ENCODE results near the gene REPS2. TPM values are rescaled to one million over a fixed set of nuclear protein-coding genes. Genes with fewer than 3 reads are reported as not detected.
A peak's percentile ranks its signal among the peaks of the same experiment; 100 is the strongest.

Gene REPS2
- total RNA-seq, 1 experiment from 2014 or later, result 0.15 TPM

DNA sequence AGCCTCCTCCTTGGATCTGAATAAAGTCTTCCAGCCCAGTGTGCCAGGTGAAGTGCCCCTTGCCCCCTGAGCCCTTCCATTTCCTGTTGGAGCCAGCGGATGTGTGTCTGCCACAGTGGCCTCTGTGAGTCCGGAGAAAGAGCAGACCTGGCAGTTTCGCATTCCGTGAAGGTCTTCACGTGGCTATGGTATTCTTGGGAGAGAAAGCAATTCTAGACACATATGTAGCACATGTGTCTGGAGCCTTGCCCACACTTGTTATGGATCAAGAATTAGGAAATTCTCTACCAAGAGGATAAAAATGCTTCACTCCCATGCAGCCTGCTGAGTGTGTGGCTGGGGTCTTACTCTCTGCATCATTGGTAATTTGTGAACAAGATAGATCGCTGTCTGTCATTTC is 130.9 kb downstream of the REPS2 start:
- DNase-seq (ENCODE audit: extremely low read depth, low read depth), result no peak

DNA sequence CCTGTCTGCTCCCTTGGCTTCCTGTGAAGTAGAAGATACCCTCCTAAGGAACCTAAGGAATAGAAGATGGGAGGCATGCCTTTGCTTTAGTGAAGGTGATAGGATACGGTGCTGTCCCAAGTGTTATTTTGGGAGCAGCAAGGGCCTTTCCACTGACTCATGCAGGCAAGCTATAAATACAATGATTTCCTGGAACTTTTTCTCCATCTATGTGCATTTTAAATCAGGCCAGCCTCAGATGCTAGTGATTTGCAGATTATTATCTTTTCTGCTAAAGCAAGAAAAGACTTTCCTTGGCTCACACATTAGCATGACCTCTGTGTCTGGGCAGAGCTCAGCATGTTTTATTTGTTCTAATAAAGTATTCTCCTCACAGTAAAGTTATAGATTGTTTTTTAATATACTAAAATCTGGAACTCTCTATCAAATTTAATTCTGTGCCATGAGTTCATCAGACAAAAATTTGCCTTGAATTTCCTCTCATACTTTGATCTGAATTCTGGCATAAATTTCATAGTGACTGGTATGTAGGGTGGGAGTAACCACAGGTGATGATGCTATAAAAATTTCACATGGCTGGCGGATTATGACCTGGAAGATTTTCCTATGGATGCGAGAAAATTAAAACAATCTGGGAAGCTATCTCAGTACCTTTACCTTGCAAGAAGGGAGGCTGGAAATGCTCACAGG is 131.7 kb downstream of the REPS2 start:
- no peak for DNase-seq (ENCODE audit: extremely low read depth, low read depth)

DNA sequence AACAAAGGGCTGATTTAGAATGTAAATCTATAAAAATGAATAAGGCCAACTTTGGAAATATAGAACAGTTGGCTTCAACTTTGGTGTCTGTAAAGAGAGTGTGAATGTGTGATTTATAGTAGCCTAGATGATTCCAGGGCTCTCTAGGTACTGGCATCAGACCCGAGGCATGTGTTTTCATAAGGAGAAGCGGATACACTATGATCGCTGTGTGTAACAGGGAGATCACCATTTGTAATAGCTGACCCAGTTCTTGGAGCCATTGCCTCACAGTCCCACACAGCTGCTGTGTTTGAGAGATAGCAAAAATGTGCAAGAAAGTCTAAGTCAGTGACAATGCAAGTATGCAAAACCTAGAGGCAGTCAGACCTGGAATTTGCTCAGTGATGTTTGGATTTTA is 135.1 kb downstream of the REPS2 start:
- no peak for DNase-seq (ENCODE audit: extremely low read depth, low read depth)

DNA sequence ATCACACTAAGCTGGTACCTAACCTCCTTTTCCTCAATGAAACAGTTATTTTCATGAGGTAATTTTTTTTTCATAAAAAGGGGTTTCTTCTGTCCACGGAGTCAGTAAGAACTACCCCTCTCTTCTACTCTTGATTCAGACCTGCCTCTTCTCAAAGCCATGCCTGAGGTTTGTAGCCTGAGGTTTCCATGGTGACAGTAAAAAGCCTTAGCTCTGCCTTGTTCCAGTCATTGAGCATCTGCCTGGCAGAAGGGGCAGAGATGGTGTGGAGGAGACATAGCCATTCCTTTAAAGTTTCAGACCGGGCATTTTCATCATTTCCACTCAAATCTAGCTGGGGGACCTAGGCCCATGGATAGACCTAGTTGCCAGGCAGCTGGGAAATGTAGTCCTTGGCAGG is 135.5 kb downstream of the REPS2 start:
- no peak for DNase-seq (ENCODE audit: extremely low read depth, low read depth)

DNA sequence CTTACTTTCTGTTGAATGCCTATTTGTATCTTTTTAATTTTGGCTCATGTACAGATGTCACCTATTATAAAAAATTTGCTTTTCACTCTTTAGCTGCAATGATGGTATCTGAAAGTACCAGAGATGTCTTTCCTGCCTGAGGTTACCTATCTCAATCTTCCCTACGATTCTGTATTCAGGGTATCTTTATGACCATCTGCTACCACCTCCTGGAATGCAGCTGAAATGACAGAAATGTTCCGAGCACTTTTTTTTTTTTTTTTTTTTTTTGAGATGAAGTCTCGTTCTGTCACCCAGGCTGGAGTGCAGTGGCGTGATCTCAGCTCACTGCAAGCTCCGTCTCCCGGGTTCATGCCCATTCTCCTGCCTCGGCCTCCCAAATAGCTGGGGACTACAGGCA is 136.4 kb downstream of the REPS2 start:
- peak; percentile 13 for DNase-seq (ENCODE audit: extremely low read depth, low read depth)

DNA sequence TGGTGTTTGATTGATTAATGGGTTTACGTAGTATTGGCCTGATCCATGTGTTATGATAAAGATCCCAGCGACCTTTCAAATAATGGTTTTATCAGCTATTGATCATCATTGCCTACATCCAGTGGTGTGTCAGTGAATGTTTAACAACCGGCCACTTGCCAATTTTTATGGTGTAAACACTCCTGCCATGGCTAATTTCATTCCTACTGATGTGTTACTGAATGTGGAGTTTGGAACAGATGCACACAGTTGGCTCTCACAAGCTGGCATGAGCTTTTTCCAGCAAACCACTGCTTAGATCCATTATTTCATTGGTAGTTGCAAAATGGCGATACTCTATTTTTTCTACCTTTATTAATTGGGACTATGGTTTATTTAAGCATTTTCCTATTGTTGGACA is 139.9 kb downstream of the REPS2 start:
- no peak for DNase-seq (ENCODE audit: extremely low read depth, low read depth)

DNA sequence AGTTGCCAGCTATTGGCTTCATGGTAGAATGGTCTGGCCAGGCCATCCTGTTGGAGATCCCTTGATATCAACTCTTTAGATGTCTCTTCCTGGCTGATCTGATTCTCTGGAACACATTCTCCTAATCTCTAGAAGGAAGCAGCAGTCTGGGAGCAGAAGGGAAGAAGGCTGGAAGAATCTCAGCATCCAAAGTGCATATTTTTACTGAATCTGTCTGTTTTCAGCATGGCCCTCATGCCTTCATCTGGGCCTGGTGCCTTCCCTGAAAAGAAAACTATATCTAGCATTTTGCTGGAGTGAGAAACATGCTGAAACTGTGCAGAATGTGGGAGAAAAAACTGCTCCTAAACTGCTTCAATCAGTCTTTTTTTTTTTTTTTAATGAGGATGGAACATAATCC is 148.7 kb downstream of the REPS2 start:
- no peak for DNase-seq (ENCODE audit: extremely low read depth, low read depth)

DNA sequence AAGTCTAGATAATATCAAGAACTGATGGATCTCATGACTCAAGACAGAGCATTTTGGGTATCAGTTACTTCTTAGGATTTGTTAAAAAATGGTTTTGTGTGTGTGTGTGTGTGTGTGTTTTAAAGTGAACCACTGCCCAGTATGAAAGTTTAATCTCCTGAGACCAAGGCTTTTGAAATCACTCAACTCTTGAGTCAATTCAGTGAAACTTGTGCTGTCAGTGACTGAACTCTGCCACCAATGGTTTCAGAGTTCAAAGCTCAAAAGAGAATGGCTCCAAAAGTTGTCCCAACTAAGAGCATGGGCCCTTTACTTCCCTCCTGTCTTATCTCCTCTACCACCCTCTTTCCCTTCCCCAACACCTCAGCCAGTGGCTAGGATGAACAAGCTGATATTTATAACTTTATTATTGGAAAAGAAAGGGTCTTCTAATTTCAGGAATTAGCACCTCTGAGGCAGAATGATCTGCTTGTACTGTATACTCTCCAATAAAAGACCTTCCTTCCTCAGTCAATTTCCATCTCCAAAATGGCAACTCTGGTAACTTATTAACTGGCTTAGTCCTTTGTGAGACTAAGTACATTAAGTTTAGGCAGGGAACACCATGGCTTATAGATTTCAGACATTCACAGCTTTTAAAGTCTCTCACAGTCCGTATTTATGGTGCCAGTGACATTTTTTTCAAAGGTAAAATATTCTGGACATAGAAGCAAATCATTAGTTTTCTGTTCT is 152.2 kb downstream of the REPS2 start:
- no peak for DNase-seq (ENCODE audit: extremely low read depth, low read depth)

DNA sequence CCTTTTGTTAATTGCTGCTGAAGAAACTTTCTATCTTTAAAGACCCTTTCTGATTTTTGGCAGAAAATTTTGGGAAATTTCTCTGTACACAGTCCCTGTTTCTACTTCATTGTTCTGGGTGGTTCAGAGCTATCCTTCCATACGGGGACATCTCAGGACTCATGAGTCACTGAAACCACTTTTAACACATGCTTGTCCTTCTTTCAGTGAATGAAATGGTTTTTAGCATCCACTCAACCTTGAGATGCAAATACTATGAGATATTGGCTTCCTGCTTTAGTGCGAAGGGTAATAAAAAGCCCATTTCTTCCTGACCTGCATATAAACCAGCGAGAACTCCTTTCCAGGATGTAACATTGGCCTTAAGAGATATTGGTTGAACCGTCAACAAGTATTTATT is 158.0 kb downstream of the REPS2 start:
- no peak for DNase-seq (ENCODE audit: extremely low read depth, low read depth)

DNA sequence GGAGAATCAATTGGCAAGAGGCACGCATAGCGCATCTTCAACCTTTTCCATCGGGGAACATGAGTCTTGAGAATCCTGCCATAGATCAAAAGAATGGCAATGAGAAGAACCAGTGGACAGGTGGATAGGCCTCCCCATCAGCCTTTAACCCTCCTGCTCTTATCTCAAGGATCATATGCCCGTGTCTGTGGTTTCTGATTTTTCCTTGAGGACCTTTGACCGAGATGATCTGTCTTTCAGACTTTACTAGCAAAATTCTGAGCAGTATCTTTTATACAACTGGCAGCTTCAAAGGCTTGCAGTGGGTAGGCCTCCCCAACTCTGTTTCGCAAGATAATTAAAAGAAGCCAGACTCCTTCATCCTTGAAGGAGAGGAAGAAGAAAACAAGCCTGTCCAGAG is 174.4 kb downstream of the REPS2 start:
- DNase-seq (ENCODE audit: extremely low read depth, low read depth), result no peak

DNA sequence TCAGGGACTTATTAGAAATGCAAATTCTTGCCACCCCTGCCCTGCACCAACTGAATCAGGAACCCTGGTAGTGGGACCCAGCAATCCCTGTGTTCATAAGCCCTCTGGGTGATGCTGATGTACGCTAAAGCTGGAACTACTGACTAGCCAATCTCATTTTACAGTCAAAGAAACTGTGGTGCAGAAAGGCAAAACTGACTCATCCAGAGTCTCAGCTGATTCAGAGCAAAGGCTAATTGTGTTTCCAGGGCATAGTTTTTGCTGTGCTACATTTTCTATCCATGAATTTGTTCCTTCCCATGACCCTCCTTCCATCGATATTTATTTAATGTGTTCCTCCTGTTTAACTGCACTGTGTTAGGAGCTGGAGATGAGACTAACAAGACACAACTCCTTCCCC is 207.5 kb downstream of the REPS2 start:
- DNase-seq (ENCODE audit: extremely low read depth, low read depth), result no peak

DNA sequence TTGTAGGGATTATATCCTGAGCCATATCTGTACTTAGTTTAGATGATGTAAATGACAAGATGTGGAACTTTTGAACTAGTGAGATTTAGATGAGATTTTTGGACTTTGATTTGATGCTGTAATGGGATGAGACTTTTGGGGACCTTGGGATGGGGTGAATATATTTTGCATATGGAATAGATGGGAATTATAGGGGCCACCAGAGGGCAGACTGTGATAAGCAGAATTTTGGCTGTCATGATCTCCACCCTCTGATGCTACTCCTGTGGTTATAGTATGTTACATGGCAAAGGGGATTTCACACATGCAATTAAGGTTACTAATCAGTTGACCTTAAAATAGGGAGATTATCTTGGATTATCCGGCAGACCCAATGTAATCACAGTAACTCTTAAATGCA is 214.5 kb downstream of the REPS2 start:
- no peak for DNase-seq (ENCODE audit: extremely low read depth, low read depth)

DNA sequence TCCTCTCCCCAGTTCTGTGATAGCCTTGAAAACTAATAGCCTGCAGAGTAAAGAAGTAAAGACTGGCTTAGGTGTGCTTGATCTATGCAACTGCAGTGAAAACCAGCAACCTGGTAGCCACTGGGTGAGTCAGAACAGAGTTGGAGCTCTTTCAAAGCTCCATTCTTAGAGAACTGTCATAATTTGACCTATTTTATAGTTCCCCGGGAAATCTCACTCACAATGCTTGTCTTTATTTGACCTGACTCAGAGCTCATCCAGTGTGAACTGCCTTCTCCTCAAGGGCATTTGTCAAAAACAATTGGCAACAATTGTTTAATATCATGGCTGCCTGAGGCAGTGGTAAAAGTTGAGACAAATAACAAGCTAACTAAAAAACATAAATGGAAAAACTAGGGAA is 215.5 kb downstream of the REPS2 start:
- no peak for DNase-seq (ENCODE audit: extremely low read depth, low read depth)

DNA sequence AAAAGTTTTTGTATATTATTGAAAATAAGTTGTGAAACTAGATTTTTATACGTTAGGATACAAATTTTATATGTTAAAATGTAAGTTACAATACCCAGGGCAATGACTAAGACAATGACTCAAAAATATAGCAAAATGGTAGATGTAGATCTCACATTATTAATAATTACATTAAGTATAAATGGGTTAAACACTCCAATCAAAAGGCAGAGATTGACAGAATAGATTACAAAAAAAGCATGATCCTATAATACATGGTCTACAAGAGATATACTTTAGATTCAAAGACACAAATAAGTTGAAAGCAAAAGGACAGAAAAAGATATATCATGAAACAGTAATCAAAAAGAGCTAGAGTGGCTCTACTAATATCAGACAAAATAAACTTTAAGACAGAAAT is 217.6 kb downstream of the REPS2 start:
- no peak for DNase-seq (ENCODE audit: extremely low read depth, low read depth)

DNA sequence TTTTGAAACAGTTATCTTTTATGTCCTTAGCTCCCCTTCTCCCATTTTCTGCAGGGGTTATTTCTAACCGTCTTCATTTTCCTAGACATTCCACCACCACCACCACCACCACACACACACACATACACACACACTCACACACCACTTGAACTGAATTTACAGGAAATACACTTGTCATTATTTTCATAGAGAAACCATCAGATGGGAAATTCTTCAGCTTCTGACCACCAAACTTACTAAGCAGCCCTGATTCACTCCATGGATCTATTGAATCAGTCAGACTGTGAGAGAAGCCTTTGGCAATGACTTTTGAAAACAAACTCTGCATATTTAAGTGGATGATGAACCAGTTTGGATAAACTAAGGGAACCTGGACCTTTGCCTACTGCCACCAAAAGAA is 218.5 kb downstream of the REPS2 start:
- no peak for DNase-seq (ENCODE audit: extremely low read depth, low read depth)

DNA sequence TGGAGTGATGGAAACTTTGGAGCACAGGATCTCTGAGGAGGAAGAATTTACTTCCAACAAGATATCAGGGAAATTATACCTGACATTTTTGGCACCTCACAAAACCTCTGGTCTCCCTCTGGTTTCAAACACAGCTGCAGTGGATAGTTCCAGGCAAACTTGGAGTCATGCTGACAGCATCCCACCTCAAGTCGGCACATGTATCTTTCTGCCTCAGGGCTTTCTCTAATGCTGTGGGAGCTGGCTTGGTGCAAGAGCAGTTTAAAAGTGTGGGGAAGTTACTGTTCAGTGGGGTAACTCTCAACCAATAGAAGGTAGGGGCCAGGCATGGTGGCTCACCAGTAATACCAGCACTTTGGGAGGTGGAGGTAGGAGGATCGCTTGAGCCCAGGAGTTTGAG is 221.5 kb downstream of the REPS2 start:
- no peak for DNase-seq (ENCODE audit: extremely low read depth, low read depth)

DNA sequence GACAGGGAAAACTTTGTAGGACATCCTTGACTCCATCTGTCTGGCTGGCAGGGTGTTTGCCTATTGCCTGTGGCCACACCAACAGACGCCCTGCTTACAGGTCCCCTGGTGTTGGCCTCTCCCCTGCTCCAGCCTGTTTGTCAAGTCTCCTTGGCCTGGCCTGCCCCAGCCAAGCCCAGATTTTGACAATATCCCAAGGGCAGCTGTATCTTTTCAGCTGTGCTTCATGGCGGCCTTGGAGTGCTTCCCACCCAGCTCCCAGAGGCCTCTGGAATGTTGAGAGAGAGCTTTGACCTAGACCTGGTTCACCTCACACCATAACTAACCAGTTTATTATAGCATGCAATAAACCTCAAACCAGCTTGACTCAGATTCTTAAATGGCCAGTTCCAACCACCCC is 224.5 kb downstream of the REPS2 start:
- no peak for DNase-seq (ENCODE audit: extremely low read depth, low read depth)

DNA sequence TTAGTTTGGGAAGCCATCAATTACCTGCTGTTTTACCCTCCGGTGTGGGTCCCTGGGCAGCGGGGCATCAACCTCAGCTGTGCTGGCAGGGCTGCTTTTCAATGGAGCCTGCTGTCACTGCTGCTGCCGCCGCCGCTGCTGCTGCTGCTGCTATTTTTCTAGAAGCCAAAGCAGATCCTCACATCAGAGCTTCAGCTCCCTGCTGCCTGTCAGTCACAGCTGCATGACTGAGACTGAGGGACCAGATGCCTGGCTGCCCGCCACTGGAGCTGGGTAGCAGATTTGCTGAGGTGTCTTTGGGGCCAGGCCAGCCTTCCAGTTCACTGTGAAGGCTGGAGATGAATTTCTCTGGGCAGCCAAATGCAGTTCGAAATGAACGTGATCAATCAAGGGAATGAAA is 228.2 kb downstream of the REPS2 start:
- DNase-seq (ENCODE audit: extremely low read depth, low read depth), result no peak

DNA sequence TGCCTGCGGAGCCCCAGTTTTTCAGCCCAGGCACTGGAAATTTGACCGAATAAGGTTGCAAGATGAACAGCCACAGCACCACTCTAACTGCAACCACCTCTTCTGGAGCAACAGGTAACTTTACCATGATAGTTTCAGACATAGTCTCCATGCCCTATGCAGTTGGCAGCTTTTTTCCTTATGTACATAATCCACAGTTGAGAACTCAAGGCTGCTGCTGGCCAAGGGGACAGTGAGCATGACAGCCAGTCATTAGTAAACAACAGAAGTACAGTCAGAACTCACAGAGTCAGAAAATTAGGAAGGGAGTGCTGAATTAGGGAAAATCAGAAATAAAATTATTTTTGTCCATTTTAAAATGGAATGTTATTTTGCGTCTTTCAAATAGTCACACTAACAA is 235.9 kb downstream of the REPS2 start:
- no peak for DNase-seq (ENCODE audit: extremely low read depth, low read depth)

DNA sequence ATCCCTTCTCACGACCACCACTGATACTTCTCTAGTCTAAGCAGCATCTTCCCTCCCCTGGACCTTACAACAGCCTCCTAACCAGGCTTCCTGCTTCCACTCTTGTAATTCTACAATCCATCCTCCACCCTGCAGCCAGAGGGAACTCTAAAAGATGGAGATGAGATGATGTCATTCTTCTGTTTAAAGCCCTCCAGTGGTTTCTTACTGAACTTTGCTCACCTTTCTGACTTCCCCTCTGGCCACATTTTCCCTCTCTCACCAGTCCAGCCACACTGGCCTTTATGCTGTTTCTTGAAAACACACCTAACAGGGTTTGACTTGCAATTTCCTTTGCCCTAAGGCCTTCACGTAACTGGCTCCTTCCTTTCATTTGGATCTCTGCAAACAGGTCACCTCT is 237.1 kb downstream of the REPS2 start:
- DNase-seq (ENCODE audit: extremely low read depth, low read depth), result no peak

DNA sequence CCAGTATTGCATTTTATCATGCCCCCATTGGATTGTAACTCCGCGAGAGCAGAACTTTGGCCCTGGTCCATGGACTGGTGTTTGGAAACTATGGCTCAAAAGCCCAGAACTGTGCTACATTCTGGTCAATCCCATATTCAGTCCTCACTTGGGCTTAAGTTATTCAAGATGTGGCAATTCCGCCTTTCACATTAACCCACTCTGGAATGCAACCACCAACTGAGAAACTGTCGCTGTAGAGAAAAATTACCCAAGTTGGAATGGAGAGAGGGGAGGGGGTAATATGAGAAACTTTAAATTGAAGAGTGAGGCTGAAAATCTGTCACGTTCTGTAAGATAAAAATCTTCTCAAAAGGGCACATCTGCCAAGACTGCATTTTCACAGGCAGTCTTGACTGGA is 239.0 kb downstream of the REPS2 start:
- DNase-seq (ENCODE audit: extremely low read depth, low read depth), result no peak

DNA sequence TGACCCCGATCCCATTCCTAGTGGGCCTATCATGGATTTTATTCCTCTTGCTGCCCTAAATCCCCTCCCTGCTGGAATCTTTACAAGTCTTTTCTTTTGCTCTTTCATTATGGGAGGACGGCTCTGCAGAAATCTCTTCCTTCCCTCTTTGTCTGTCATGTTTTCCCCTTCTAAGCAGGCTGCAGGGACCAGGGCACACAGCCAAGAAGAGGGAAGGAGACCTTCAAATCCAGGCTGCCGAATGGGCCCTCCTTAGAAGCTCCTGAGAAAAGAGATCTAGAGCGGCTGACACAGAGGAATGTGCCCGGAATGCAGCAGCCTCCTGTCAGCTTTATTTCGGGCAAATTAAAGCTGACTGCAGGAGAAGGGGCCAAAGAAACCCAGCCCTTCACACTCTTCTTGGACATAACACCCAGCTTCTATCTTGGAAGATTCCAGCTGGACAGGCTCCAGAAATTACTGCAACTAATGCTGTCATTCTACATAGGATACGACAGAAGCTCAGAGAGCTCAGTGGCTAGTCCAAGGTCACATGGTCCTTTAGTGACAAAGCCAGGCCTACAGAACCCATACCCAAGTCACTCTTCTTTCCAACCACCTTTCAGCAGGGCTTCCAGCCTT is 240.8 kb downstream of the REPS2 start:
- DNase-seq (ENCODE audit: extremely low read depth, low read depth), result no peak

Data from NCI-H460 (cell line).